ENCODE measurements around the gene FGF18.

DNA sequence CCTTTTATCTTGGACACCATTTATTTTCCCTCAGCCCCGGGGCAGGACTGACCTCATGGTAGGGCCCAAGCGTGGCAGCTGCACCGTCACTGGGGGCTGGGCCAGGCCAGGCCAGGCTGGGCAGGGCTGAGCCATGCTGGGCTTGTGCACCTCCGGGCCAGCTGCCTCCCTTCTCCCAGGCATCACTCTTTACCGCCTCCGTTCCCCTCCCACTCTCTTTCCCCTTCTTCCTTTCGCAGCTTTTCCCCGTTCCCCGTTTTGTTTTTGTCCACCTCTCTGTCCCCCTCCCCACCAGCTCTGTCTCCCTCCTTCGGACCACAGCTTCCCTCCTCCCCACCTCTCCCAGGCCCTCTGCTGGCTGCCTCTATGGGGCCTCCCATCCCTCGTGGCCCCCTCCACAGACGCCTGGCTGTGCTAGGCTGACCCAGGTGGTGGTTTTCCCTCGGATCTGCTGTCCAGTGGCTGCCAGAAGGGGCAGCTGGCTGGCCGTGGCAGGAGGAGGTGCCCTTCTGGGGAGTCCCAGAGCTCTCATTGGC is 17.9 kb downstream of the FGF18 start:
- TF ChIP-seq SP1 (IDR thresholded peaks at IDR 0.05) (no peak), TARDBP (IDR thresholded peaks at IDR 0.05) (no peak), FOXM1 (IDR thresholded peaks at IDR 0.05; ENCODE audit: borderline replicate concordance) (no peak), FOXA1 (IDR thresholded peaks at IDR 0.05) (no peak), HDGF (IDR thresholded peaks at IDR 0.05; ENCODE audit: borderline replicate concordance) (no peak), ELF4 (IDR thresholded peaks at IDR 0.05) (no peak), ARNT (IDR thresholded peaks at IDR 0.05) (no peak), CTBP1 (IDR thresholded peaks at IDR 0.05; ENCODE audit: borderline replicate concordance) (no peak), SUZ12 (IDR thresholded peaks at IDR 0.05) (no peak), ZNF384 (IDR thresholded peaks at IDR 0.05) (no peak), FOXK2 (IDR thresholded peaks at IDR 0.05) (no peak)
